Measurements from ENCODE around the gene FHL3.

Gene FHL3

GRCh38 chr1:38047603-38048141, 42.4 kb upstream of the FHL3 start:
- TF ChIP-seq CTCF (IDR thresholded peaks at IDR 0.05; ENCODE audit: low read depth, low read length, missing control alignments): no peak
- in situ Hi-C loops (cut with HindIII; ENCODE audit: low pct_ligation_motif_present, low sequenced_read_pairs): loop anchor here (25.0 kb wide), 1 partner anchor 765 kb away; no protein-coding TSS in a partner anchor
- no peak for DNase-seq
- Histone ChIP-seq H3K27ac (no peak overlapping the region), H3K36me3 (replicated peaks) (no peaks in the 10 kb centered on the region), H3K27me3 (replicated peaks) (peaks cover 41% of the 10 kb centered on the region), H3K4me3 (ENCODE audit: low read depth, low read length) (peak overlapping the region; percentile 44)

GRCh38 chr1:38046884-38047602, 41.7 kb upstream of the FHL3 start:
- Histone ChIP-seq H3K4me3 (ENCODE audit: low read depth, low read length) (peak overlapping the region; percentile 55), H3K36me3 (replicated peaks) (no peaks in the 10 kb centered on the region), H3K27ac (no peak overlapping the region), H3K27me3 (replicated peaks) (peaks cover 47% of the 10 kb centered on the region)
- DNase-seq: peak; percentile 63
- TF ChIP-seq CTCF (IDR thresholded peaks at IDR 0.05; ENCODE audit: low read depth, low read length, missing control alignments): no peak
- in situ Hi-C loops (cut with HindIII; ENCODE audit: low pct_ligation_motif_present, low sequenced_read_pairs): loop anchor here (25.0 kb wide), 1 partner anchor 765 kb away; no protein-coding TSS in a partner anchor

- H3K4me3 ChIP-seq (ENCODE audit: low read depth, low read length): peak within 1 kb of the TSS; percentile 55
- H3K27me3 ChIP-seq (replicated peaks): peaks cover 47% of the 10 kb centered on the region
- in situ Hi-C loops (cut with HindIII; ENCODE audit: low pct_ligation_motif_present, low sequenced_read_pairs): loop anchor here (25.0 kb wide), 1 partner anchor 766 kb away; no protein-coding TSS in a partner anchor
- no peak within 1 kb of the TSS for H3K27ac ChIP-seq
- DNase-seq: no peak
- no peak for TF ChIP-seq CTCF (IDR thresholded peaks at IDR 0.05; ENCODE audit: low read depth, low read length, missing control alignments)
- no peaks in the 10 kb centered on the region for H3K36me3 ChIP-seq (replicated peaks)
Measured at GRCh38 chr1:38046333-38046883, 41.1 kb upstream of the FHL3 start, which contains the start of gene POU3F1. Gene POU3F1 (minus strand): TSS chr1:38046793. CDS start chr1:38046743, 50 bp downstream.

- peaks cover 55% of the 10 kb centered on the region for H3K27me3 ChIP-seq (replicated peaks)
- no peak for TF ChIP-seq CTCF (IDR thresholded peaks at IDR 0.05; ENCODE audit: low read depth, low read length, missing control alignments)
- H3K36me3 ChIP-seq (replicated peaks): no peaks in the 10 kb centered on the region
- H3K4me3 ChIP-seq (ENCODE audit: low read depth, low read length): no peak overlapping the region
- in situ Hi-C loops (cut with HindIII; ENCODE audit: low pct_ligation_motif_present, low sequenced_read_pairs): loop anchor here (25.0 kb wide), 1 partner anchor 767 kb away; no protein-coding TSS in a partner anchor
- H3K27ac ChIP-seq: no peak overlapping the region
- no peak for DNase-seq
Measured at GRCh38 chr1:38045401-38046332, 40.4 kb upstream of the FHL3 start.
